ENCODE measurements around the gene DIP2B.
"Not testable (repeated sequence)": the region's sequence is repeated elsewhere in the genome, so short reads cannot be mapped to it uniquely, and the experiment has no call there.

DIP2B gene

DNA sequence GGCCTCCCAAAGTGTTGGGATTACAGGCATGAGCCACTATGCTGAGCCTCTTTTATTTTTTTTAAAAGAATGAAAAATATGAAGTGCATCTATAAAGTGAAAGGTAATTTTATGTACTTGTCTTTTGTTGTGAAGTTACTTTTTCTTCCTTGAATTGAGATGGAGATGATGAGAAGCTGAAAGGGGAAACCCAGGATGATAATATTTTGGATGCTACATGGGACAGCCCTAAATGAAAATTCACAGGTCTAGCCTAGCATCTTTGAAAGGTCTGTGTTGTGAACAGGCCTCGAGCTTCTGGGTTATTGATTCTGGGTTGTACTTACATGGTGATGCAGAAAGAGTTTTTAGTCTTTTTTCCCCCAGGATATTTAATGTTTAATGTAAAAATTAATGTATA, 14.6 kb downstream of the DIP2B start:
- no peak for DNase-seq (ENCODE audit: low spot score)

DNA sequence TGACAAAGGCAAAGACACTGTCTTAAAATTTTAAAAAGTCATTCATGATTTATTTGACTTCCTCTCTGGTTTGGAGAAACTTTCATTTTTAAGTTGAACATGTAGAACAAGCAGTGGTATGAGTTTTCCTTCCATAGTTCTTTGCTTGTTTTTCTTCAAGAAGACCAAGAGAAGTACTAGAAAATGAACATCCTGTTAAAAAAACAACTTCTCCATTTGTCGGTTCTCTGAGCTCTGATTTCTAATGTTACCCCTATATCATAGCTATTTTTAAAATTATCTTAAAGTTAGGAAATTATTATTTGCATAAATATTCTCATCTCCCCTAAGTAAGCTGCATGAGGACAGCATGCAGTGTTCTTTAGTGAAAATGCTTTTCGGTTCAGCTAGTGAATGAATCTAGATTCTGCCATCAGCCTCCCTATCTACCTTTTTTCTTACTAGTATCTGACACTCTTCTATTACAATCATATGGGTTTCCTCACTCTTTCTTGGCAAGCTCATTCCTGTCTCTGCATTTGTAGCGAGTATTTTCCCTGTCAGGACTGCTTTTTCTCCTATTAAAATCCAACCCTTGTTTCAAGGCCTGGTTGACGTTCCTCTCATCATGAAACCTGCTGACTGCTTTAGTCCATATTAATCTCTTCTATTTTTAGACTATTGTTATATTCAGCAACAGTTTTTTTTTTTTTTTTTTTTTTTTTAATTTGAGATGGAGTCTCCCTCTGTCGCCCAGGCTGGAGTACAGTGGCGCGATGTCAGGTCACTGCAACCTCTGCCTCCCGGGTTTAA, 15.8 kb downstream of the DIP2B start:
- DNase-seq (ENCODE audit: low spot score), result peak; percentile 45

DNA sequence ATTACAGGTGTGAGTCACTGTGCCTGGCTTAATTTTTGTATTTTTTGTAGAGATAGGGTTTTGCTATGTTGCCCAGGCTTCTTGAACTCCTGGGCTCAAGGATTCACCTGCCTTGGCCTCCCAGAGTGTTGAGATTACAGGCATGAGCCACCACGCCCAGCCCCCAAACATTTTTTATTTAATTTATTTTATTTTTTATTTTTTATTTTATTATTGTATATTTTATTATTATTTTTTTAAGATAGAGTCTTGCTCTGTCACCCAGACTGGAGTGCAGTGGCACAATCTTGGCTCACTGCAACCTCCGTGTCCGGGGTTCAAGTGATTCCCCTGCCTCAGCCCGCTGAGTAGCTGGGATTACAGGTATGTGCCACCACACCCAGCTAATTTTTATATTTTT, 17.0 kb downstream of the DIP2B start:
- DNase-seq (ENCODE audit: low spot score), result not testable (repeated sequence)

DNA sequence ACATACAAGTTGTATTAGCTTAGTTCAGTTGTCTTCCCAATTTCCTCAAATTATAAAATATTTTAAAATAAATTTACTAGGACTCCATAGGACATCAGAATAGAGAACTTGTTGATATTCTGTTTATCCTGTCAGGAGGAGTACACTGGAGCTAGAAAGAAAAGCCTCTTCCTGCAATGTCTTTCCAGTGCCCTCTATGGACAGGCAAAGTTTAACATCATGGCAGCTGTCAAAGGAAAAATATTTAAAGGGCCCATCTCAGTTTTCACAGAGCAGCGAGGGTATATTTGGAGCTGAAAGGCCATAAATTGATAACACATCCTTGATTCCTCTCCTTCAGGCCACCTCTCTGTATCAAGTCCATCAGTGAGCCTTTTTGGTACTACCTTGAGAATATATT, 19.0 kb downstream of the DIP2B start:
- no peak for DNase-seq (ENCODE audit: low spot score)

DNA sequence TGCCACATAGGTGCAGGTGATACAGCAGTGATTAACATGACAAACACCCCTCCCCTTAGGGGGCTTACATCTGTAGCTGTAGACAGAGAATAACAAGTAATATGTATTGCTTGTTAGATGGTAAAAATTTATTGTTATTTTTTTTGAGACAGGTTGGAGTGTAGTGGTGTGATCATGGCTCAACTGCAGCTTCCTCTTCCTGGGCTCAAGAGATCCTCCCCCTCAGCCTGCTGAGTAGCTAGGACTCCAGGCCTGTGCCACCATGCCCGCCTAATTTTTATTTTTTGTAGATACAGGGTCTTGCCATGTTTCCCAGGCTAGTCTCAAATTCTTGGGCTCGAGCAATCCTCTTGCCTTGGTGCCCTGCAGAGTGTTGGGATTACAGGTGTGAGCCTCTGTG, 19.8 kb downstream of the DIP2B start:
- DNase-seq (ENCODE audit: low spot score), result no peak

DNA sequence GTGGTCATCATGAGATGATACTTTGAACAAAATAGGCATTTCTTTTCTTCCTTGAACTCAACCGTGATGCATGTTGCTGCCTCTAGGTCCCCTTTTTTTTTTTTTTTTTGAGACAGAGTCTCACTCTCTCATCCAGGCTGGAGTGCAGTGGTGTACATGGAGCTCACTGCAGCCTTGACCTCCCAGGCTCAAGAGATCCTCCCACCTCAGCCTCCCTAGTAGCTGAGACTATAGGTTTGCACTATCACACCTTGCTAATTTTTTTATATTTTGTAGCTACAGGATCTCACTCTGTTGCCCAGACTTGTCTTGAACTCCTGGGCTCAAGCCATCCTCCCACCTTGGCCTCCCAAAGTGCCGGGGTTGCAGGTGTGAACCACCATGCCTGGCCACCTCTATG, 20.6 kb downstream of the DIP2B start:
- DNase-seq (ENCODE audit: low spot score), result no peak

DNA sequence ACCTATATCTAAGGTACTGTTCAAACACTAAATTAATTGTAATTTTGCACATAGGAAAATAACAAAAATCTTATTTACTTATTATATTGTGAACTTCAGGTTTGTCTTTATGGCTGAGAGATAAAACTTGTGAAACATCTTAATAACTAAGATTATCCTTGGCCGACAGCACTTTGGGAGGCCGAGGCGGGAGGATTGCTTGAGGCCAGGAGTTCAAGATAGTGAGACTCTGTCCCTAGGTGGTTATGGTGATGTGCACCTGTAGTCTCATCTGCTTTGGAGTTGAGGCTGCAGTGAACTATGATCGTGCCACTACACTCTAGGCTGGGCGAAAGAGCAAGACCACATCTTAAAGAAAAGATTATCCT, 22.6 kb downstream of the DIP2B start:
- no peak for DNase-seq (ENCODE audit: low spot score)

DNA sequence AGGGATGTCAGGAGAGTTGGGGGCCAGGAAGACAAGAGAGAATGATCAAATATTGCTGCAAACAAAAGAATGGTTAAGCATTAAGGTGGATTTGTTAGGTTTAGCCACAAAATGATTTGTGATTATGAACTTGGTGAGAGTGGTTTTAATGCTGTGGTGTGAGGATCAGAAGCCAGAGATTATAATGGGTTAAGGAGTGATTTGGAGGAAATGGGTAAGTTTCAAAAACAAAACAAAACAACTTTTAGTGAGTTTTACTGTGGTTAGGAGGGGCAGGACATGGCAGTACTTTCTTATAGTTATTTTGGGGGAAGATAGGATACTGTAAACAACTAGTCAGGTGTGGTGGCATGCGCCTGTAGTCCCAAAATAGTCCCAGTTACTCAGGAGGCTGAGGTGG, 24.0 kb downstream of the DIP2B start:
- no peak for DNase-seq (ENCODE audit: low spot score)

DNA sequence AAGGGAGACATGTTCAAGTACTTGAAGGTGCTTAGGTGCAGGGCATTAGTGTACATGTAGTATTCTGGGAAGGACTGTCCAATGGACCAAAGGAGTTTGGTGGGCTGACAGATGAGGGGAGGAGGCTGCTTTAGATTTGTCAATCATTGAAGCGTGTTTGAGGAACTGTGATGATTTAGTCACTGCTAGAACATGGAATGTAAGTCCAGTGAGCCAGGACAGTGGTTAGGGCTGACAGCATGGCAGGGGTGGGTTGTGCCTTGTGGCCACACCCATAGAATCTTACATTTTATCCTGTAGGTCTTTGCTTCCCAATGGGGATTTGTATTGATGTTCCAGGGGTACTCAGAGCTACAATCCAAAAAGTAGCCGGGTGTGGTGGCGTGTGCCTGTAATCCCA, 24.6 kb downstream of the DIP2B start:
- DNase-seq (ENCODE audit: low spot score), result no peak

DNA sequence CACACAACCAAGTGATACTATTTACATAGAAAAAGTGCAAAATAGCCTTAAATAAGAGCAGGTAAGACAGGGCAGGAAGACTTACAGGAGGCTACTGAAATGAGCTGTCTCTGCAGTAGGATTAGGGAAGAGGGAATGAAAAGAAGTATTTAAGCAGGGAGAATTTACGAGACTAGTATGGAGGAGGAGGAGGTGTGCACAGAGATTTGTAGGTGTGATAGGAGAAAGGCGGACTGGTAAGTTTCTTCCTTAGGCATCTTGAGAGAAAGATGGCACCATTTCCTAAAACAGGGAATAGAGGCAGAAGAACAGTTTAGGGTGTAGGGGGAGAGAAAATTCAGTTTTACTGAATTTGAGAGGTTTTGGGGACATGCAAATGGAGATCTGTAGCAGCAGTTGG, 25.7 kb downstream of the DIP2B start:
- no peak for DNase-seq (ENCODE audit: low spot score)

DNA sequence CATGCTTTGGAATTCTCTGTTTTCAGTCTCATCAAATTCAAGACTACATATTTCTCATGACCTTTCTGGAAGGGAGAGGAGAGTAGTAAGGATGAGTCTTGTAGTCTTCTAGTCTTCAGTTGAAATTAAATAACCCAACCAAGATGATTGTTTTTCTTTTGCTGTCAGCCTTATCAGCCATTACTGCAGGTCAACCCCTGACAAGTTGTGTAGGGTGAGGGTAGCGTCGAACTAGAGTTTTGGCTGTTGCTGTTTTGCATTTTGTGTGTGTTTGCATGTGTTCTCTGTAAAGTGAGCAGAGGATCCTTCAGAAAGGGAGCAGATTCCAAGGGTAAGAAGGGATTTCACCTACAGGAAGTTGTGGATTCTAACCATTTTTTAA, 28.4 kb downstream of the DIP2B start:
- no peak for DNase-seq (ENCODE audit: low spot score)

DNA sequence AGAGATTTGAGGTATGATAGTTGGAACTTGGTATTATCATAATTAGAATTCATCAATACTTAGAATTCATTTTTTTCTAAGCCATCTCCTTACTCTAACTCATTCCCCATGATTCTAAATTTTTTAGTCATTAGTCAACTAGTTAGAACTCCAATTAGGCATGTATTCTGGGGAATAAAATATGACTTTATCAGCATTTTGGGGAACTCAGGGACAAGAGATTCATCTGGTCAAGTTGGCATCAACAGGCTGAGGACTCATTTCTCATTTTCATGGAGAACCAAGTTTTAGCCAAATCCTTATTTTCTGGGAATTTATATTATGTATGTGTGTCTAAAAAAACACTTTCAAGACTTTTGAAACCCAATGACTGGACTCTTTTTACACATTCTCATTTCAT, 29.2 kb downstream of the DIP2B start:
- no peak for DNase-seq (ENCODE audit: low spot score)

DNA sequence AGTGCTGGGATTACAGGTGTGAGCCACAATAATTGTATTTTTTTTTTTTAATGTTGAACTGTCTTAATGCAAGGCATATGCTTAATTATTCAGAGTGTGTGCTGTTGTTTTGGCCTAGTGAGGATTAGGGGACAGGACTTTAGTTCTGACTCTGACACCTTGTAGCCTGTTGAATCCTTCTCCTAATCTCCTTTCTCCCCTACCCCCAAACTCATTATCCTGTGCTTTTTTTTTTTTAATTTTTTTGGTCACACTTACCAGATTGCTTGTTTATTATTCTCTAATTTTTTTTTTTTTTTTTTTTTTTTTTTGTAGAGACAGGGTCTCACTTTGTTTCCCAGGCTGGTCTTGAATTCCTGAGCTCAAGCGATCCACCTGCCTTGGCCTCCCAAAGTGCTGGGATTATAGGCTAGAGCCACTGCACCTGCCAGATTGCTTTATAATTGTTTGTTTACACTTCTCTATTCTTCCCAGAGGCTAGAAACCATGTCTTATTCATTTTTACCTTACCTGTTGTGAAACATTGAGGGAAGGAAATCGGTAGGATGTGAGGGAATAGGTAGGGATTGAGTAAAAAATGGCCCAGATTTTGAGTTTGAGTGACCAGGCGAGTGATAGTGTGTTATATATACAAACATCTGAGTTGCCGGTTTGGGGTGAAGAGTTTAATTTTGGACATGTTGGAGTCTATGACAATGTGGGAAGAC, 32.2 kb downstream of the DIP2B start:
- DNase-seq (ENCODE audit: low spot score), result no peak

DNA sequence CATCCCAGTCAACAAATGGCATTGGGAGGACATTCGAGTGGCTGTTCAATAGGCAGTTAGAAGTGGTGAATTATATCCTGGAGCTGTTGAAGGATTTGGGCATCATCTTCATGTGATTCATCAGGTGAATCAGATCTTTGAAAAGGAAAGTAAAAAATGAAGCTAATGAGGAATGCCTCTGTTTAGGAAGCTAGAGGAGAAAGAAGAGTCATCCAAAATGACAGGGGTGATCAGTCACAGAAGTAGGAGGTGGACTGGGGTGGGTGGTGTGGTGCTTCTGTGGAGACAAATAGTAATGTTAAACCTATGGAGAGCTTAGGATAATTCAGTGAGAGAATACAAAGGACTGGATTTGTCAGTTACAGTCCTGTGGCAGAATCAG, 32.7 kb downstream of the DIP2B start:
- no peak for DNase-seq (ENCODE audit: low spot score)

DNA sequence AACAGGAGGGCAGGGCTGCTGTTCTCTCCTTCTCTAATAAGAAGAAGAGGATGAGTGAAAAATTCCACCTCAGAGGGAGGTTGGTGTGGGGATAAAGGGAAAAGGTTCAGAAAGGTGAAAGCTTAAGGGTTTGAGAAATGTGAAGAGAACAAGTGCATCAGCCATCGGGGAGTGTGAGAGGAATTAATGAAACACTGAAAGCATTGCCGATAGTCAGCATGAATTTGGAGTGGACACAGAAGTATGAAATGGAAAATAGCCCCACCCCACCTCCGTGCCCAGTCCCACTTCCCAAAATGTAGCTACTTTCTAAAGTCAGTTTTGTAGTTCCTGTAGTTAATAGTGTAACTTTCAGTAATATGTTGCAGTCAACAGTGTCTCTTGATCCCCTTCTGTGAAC, 33.4 kb downstream of the DIP2B start:
- no peak for DNase-seq (ENCODE audit: low spot score)

DNA sequence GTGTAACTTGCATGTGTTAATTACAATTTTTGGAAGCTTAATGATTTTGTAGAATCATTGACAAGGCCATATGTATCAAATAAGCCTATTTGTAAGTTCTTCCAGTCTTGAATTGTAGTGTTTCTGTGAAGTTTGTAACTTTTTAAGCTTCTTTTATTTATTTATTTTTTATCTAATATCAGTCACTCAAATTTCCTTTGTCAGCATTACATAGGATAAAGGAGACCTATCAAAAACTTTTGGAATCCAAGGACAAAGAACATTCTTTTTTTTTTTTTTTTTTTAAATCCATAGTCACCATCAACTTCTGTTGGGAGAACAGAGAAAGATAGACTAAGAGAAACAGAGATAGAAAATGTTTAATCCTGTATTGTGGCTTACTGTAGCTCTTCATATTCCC, 36.4 kb downstream of the DIP2B start:
- no peak for DNase-seq (ENCODE audit: low spot score)

DNA sequence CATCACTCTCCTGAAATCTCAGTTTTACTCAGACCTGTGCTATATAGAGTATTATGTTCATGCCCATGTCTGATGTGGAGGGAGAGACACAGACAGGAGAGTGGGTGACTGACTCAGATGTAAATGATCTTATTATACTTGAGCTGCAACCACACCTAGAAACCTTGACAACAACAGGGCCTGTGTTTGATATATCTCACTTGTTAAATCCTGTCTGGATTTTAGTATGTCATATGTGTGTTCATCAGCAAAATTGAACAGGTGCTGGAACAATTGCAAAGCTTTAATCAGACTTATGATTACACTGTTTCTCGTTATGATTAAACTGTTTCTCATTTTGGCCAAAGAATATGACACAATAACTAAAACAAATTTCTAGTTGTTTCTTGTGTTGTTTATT, 37.7 kb downstream of the DIP2B start:
- no peak for DNase-seq (ENCODE audit: low spot score)

DNA sequence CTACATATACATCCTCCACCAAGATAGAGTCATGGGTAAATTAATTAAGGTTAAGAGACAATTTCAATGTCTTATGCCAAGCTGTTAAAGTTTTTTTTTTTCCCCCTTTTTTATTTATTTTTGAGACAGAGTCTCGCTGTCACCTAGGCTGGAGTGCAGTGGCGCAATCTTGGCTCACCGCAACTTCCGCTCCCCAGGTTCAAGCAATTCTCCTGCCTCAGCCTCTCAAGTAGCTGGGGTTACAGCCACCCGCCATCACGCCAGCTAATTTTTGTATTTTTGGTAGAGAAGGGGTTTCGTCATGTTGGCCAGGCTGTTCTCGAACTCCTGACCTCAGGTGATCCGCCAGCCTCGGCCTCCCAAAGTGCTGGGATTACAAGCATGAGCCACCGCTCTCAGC, 38.4 kb downstream of the DIP2B start:
- DNase-seq (ENCODE audit: low spot score), result not testable (repeated sequence)

DNA sequence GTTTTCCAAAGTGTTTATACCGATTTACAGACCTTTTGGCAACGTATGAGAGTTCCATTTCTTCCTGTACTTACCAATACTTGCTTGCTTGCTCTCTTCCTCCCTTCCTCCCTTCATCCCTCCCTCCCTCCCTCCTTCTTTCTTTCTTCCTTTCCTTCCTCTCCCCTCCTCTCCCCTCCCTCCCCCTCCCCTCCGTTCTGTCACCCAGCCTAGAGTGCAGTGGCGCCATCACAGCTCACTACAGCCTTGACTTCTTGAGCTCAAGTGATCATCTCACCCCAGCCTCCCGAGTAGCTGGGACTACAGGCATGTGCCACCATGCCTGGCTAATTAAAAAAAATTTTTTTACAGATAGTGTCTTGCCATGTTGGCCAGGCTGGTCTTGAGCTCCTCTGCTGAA, 40.4 kb downstream of the DIP2B start:
- DNase-seq (ENCODE audit: low spot score), result no peak

DNA sequence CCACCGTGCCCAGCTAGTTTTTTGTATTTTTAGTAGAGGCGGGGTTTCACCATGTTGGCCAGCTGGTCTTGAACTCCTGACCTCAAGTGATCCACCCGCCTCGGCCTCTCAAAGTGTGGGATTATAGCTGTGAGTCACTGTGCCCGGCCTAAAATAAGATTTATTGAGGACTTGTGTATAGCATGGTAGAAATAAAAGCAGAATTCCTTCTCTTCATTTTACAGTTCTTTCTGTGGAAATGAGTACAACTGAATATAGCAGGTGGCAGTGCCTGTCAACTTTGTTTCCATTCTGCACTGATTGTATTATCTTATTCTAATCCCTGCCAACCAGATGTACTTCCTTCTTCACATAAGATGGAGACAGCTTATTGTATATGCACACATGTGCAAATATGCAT, 41.0 kb downstream of the DIP2B start:
- no peak for DNase-seq (ENCODE audit: low spot score)

DNA sequence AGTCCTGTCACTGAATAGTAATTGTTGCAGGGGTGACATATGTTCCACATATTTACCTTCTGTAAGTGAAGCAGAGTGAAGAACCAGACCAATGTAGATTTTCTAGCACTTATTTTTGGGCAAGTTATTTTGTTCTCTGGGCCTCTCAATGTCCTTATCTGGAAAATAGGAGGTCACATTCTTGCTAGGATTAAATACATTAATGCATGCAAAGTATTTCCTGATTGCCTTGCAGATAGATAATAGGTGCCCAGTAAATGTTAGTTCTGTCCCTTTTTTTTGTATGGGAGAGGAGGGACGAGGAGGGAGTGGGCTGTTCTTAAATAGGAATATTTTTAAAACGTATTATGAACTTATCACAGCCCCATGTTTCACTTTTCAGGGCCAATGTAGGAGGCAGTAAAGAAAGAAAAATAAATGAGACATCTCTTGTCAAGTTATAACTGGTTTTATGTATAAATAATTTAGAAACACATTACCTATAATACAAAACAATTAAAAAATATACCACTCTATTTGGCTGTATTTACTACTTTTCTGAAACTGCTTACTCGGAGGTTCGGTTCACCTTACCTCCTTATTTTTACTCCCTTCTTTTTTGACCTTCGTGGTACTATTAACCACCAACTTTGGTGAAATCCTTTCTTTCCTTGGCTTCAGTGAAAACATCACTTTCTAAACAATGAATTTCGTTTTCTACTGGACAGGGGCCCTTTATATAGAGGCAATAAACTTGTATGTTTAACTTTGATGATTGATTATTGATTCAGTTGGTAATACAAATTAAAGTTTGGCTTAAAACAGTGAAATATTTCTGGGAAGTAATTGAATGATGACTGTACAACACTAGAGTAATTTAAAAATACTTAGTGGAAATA, 41.9 kb downstream of the DIP2B start:
- DNase-seq (ENCODE audit: low spot score), result no peak

DNA sequence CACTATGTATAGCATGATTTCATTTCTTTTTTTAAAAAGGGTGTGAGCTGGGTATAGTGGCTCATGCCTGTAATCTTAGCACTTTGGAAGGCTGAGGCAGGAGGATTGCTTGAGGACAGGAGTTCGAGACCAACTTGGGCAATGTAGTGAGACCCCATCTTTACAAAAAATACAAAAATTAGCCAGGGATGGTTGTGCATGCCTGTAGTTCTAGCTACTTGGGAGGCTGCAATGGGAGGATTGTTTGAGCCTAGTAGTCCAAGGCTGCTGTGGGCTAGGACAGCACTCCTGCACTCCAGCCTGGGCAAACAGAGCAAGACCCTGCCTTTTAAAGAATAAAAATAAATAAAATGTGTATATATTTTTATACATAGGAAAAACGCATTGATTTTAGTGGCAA, 43.0 kb downstream of the DIP2B start:
- no peak for DNase-seq (ENCODE audit: low spot score)

DNA sequence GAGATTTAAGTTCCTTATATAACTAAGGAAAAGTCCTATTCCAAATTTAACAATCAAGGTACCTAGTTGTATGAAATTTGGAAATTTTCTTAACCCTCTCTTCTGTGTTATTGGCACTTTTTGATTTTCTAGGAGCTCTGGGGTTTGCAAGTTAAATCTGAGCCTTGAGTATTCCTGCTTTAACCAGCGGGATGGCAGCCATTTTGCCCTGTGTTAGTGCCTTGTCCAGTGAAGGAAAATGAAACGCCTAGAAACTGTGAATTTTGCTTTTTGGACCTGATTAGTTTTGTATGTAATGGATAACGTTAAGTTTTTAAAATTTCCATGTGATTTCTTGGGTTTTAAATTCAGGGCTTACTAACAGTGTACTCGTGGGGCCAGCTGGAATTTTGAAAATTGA, 45.1 kb downstream of the DIP2B start:
- DNase-seq (ENCODE audit: low spot score), result no peak

Measured in D341Med (cell line).